B cell (primary cell): ENCODE results near the gene S100A7. TPM values are rescaled to one million over a fixed set of nuclear protein-coding genes. Genes with fewer than 3 reads are reported as not detected.

Experiments
- ATAC-seq: fragments of 200-7000 bp; cut with Tn5 transposase; one replicate; pipeline ENCODE4 v1.10.0; 2021; ENCODE audit warnings: low read depth, mild to moderate bottlenecking, moderate number of reproducible peaks, moderate library complexity
- CTCF ChIA-PET: fragments of 350-600 bp; sonication (Branson Sonifier 250); formaldehyde crosslinking; loops from one replicate; lab custom pipeline; 2021; ENCODE audit warnings: antibody characterized with exemption, inconsistent platforms; lab: Charles Lee
- POLR2A ChIA-PET: fragments of 350-600 bp; sonication (Branson Sonifier 250); formaldehyde crosslinking; loops from one replicate; lab custom pipeline; 2021; ENCODE audit warnings: antibody characterized with exemption; lab: Charles Lee
- DNase-seq: peaks from one replicate; pipeline ENCODE4 v3.0.0; 2013
- H2AFZ ChIP-seq: 2 replicates; pipeline ENCODE4 v1.6.1; 2012; ENCODE audit warnings: mild to moderate bottlenecking, low read depth, low read length; ENCODE audit not compliant: insufficient read depth, poor library complexity, severe bottlenecking
- H3K27ac ChIP-seq, 2 donors: 1 replicate in 1 of 2; 2 replicates in 1 of 2; pipeline ENCODE4 v1.5.1; 2012 to 2013; ENCODE audit warnings: low read length in 2 of 2, mild to moderate bottlenecking in 2 of 2, moderate library complexity in 1 of 2
- H3K27me3 ChIP-seq, 4 experiments: fragments of 200-600 bp in 1 of 4; sonication (generic) in 1 of 4; replicated peaks in 1 of 4; 1 replicate in 2 of 4; 2 replicates in 2 of 4; pipeline versions ENCODE4 v1.6.1 to v1.7.0; 2013 to 2016; ENCODE audit warnings: low read length in 3 of 4, mild to moderate bottlenecking in 2 of 4, mixed read lengths in 1 of 4, moderate library complexity in 1 of 4; ENCODE audit not compliant: insufficient read depth in 4 of 4, control insufficient read depth in 3 of 4; ENCODE audit errors: control extremely low read depth in 1 of 4
- H3K36me3 ChIP-seq, 2 experiments: replicated peaks in 1 of 2; 1 replicate in 1 of 2; 2 replicates in 1 of 2; pipeline versions ENCODE4 v1.6.1 to v1.7.1; 2013; ENCODE audit warnings: low read length in 1 of 2; ENCODE audit not compliant: insufficient read depth in 2 of 2, control insufficient read depth in 1 of 2; ENCODE audit errors: control extremely low read depth in 1 of 2, extremely low read depth in 1 of 2
- H3K4me1 ChIP-seq, 2 donors: fragments of 200-600 bp in 1 of 2; sonication (generic) in 1 of 2; 1 replicate in 1 of 2; 2 replicates in 1 of 2; pipeline versions ENCODE4 v1.5.1 to v1.6.1; 2013 to 2017; ENCODE audit warnings: low read length in 2 of 2; ENCODE audit not compliant: control insufficient read depth in 2 of 2, insufficient read depth in 2 of 2
- H3K4me2 ChIP-seq: replicated peaks from 2 replicates; pipeline ENCODE3; 2012; ENCODE audit warnings: mild to moderate bottlenecking, low read depth, low read length; ENCODE audit not compliant: poor library complexity, severe bottlenecking
- H3K4me3 ChIP-seq, 5 experiments: fragments of 200-600 bp in 1 of 5; sonication (generic) in 1 of 5; 1 replicate in 3 of 5; 2 replicates in 2 of 5; pipeline versions ENCODE4 v1.5.1 to v1.7.0; 2011 to 2016; ENCODE audit warnings: low read length in 4 of 5, mild to moderate bottlenecking in 4 of 5, low read depth in 2 of 5, control low read depth in 1 of 5, moderate library complexity in 1 of 5; ENCODE audit not compliant: insufficient read depth in 1 of 5; ENCODE audit errors: control extremely low read depth in 1 of 5, extremely low read depth in 1 of 5
- H3K79me2 ChIP-seq: fragments of 200-600 bp; sonication (generic); one replicate; pipeline ENCODE4 v1.6.0; 2016; ENCODE audit warnings: low read length; ENCODE audit not compliant: control insufficient read depth, insufficient read depth
- H3K9ac ChIP-seq: fragments of 200-600 bp; sonication (generic); 2 replicates; pipeline ENCODE4 v1.6.1; 2017; ENCODE audit warnings: mild to moderate bottlenecking, low read length, moderate library complexity
- H3K9me3 ChIP-seq, 3 donors: one replicate each; pipeline versions ENCODE4 v1.6.1 to v1.7.1; 2013; ENCODE audit warnings: low read length in 2 of 3; ENCODE audit not compliant: control insufficient read depth in 2 of 3, insufficient read depth in 1 of 3; ENCODE audit errors: control extremely low read depth in 1 of 3
- H4K20me1 ChIP-seq: 2 replicates; pipeline ENCODE4 v1.6.0; 2012; ENCODE audit warnings: mild to moderate bottlenecking, low read length; ENCODE audit not compliant: insufficient read depth, control insufficient read depth, poor library complexity, severe bottlenecking
- H3K27ac Mint-ChIP-seq: one replicate; pipeline ENCODE4 v1.8.0; 2021; ENCODE audit warnings: mixed read lengths
- H3K27me3 Mint-ChIP-seq: one replicate; pipeline ENCODE4 v1.8.0; 2021; ENCODE audit warnings: mixed read lengths
- H3K4me1 Mint-ChIP-seq: one replicate; pipeline ENCODE4 v1.8.0; 2021; ENCODE audit warnings: mixed read lengths
- H3K4me3 Mint-ChIP-seq: one replicate; pipeline ENCODE4 v1.8.0; 2021; ENCODE audit warnings: mixed read lengths
- H3K9me3 Mint-ChIP-seq: one replicate; pipeline ENCODE4 v1.8.0; 2022; ENCODE audit warnings: mixed read lengths; ENCODE audit not compliant: insufficient read depth
- EZH2 ChIP-seq: IDR thresholded peaks from 2 replicates; pipeline ENCODE4 v1.6.1; 2012; ENCODE audit warnings: borderline replicate concordance, low read depth, mild to moderate bottlenecking, moderate library complexity, low read length; ENCODE audit not compliant: insufficient read depth, poor library complexity, severe bottlenecking
- WGBS: methylation state at CpG from one replicate; pipeline ENCODE4 v1.1.5; 2013; ENCODE audit warnings: missing lambda C conversion rate; ENCODE audit not compliant: insufficient coverage; 5-methylcytosine and 5-hydroxymethylcytosine counted together
- intact Hi-C: fragments of 100-400 bp; cut with micrococcal nuclease; formaldehyde crosslinking; loops from one replicate; pipeline ENCODE4 v1.10.0; 2022
- polyA plus RNA-seq: library from polyadenylated mRNA; depleted of rRNA; stranded (reverse); fragments of >200 nt; gene quantifications from 2 replicates; pipeline ENCODE4 v1.2.3, GENCODE V29; 2012
- total RNA-seq, 2 donors: library from RNA; stranded (reverse); fragments of 120-200 nt in 1 of 2; gene quantifications; 1 replicate in 1 of 2; 2 replicates in 1 of 2; pipeline versions ENCODE4 v1.2.3 to v1.2.4, GENCODE V29; 2013 to 2022
- TF ChIP-seq, protein P1 (sequence below): fragments of 200-600 bp; IDR thresholded peaks from one replicate; pipeline ENCODE4 v1.8.0; 2022; ENCODE audit warnings: antibody characterized with exemption, mild to moderate bottlenecking

S100A7 gene
- total and polyA plus RNA-seq, 2 donors (not counting 1 experiment from before 2014, with no cell fraction given) = not detected

DNA sequence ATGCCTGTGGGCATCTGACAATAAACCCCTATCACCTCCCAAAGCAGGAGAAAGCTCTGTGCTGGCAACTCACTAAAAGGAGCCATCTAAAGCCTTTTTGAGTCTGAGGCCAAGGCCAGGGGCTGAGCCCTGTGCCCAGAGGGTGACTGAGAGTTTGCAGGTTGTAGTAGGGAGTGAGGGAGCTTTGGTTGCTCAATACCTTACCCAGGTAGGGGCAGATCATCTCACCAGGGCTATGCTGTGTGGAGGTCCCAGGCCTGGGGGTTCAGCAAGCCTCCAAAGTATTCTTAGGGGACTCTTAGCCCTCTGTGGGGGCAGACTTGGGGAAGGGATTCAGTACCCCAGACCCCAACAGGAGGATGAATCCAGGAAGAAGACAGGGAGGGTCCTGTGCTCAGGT is 21.2 kb downstream of the S100A7 start:
- no peak overlapping the region for H3K27ac Mint-ChIP-seq
- H3K4me1 ChIP-seq = no peaks in the 10 kb centered on the region
- peaks cover 0 to 4% (median 0%) of the 10 kb centered on the region in 3 donors for H3K9me3 ChIP-seq
- H3K79me2 ChIP-seq = no peaks in the 10 kb centered on the region
- POLR2A ChIA-PET = no interaction called here
- H3K4me2 ChIP-seq = no peak overlapping the region
- no peaks in the 10 kb centered on the region for H3K9me3 Mint-ChIP-seq
- ATAC-seq (no peak), DNase-seq (no peak)
- CTCF ChIA-PET = no interaction called here
- no peak overlapping the region for H3K4me3 Mint-ChIP-seq
- no peak overlapping the region for H3K27ac ChIP-seq
- peaks cover 30% of the 10 kb centered on the region for H3K27me3 Mint-ChIP-seq
- TF ChIP-seq, protein P1, sequence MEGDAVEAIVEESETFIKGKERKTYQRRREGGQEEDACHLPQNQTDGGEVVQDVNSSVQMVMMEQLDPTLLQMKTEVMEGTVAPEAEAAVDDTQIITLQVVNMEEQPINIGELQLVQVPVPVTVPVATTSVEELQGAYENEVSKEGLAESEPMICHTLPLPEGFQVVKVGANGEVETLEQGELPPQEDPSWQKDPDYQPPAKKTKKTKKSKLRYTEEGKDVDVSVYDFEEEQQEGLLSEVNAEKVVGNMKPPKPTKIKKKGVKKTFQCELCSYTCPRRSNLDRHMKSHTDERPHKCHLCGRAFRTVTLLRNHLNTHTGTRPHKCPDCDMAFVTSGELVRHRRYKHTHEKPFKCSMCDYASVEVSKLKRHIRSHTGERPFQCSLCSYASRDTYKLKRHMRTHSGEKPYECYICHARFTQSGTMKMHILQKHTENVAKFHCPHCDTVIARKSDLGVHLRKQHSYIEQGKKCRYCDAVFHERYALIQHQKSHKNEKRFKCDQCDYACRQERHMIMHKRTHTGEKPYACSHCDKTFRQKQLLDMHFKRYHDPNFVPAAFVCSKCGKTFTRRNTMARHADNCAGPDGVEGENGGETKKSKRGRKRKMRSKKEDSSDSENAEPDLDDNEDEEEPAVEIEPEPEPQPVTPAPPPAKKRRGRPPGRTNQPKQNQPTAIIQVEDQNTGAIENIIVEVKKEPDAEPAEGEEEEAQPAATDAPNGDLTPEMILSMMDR = no peak
- TF ChIP-seq EZH2 = no peak
- intact Hi-C loops = no loop called here
- H3K4me3 ChIP-seq = no peak overlapping the region
- H2AFZ ChIP-seq = no peak overlapping the region
- no peaks in the 10 kb centered on the region for H3K4me1 Mint-ChIP-seq
- no peaks in the 10 kb centered on the region for H4K20me1 ChIP-seq
- H3K27me3 ChIP-seq = peaks cover 0 to 3% (median 0%) of the 10 kb centered on the region in 4 experiments
- H3K36me3 ChIP-seq = no peaks in the 10 kb centered on the region
- H3K9ac ChIP-seq = no peak overlapping the region

DNA sequence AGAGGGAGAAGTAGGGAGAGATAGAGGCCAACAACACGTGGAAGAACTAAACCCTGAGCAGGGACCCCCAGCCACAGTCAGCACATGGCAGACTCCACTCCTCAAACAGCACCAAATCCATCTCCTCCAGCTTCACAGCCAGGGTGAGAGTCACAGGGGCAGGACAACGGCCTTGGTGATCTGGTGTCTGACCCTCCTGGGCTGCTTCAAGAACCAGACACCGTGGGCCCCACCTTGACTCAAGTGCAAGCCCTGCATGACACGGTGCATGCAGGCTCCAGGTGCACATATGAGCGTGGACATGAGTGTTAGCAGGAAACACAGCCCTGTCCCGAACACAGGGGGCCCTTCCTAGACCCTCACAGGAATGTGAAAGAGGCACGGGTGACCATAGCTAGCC is 21.9 kb downstream of the S100A7 start:
- Mint-ChIP-seq H3K9me3 (no peaks in the 10 kb centered on the region), H3K4me1 (no peaks in the 10 kb centered on the region), H3K4me3 (no peak overlapping the region), H3K27ac (no peak overlapping the region), H3K27me3 (peaks cover 27% of the 10 kb centered on the region)
- Histone ChIP-seq H2AFZ (no peak overlapping the region), H3K9me3 (peaks cover 0 to 3% (median 0%) of the 10 kb centered on the region in 3 donors), H3K27me3 (peaks cover 0 to 3% (median 0%) of the 10 kb centered on the region in 4 experiments), H3K9ac (no peak overlapping the region), H3K4me2 (no peak overlapping the region), H3K36me3 (no peaks in the 10 kb centered on the region), H3K27ac (no peak overlapping the region), H3K4me1 (no peaks in the 10 kb centered on the region), H4K20me1 (no peaks in the 10 kb centered on the region), H3K4me3 (no peak overlapping the region), H3K79me2 (no peaks in the 10 kb centered on the region)
- intact Hi-C loops = no loop called here
- ATAC-seq (no peak), DNase-seq (no peak)
- POLR2A ChIA-PET = no interaction called here
- CTCF ChIA-PET = no interaction called here
- TF ChIP-seq, protein P1 = no peak
- TF ChIP-seq EZH2 = no peak
- 75% methylated on average over 6 of the region's 7 CpGs for WGBS
